Kidney (tissue), 14 donors: Measurements from ENCODE around the gene CATSPERE. TPM values are rescaled to one million over a fixed set of nuclear protein-coding genes. Genes with fewer than 3 reads are reported as not detected.

Experiments
- DNase-seq, 5 donors: peaks; one replicate each; pipeline ENCODE4 v3.0.0-alpha.2; 2013 to 2020
- FAIRE-seq: peaks from 2 replicates; lab custom pipeline; 2012; peaks lifted over from hg19 to GRCh38; lab: Jason Lieb, UNC
- H3K27ac ChIP-seq, 2 donors: one replicate each; pipeline ENCODE4 v1.7.0; 2013; ENCODE audit warnings: low read depth in 2 of 2, low read length in 2 of 2, inconsistent platforms in 1 of 2
- H3K27me3 ChIP-seq: one replicate; pipeline ENCODE4 v1.7.1; 2013; ENCODE audit warnings: low read length, inconsistent platforms; ENCODE audit not compliant: control insufficient read depth, insufficient read depth
- H3K36me3 ChIP-seq, 3 donors: one replicate each; pipeline versions ENCODE4 v1.7.0 to v1.7.1; 2013; ENCODE audit warnings: low read length in 3 of 3, control low read depth in 1 of 3, inconsistent platforms in 1 of 3; ENCODE audit not compliant: insufficient read depth in 3 of 3, control insufficient read depth in 2 of 3
- H3K4me1 ChIP-seq, 3 donors: one replicate each; pipeline versions ENCODE4 v1.7.0 to v1.7.1; 2013; ENCODE audit warnings: low read length in 3 of 3, inconsistent platforms in 1 of 3, low read depth in 1 of 3; ENCODE audit not compliant: control insufficient read depth in 2 of 3, insufficient read depth in 2 of 3
- H3K4me3 ChIP-seq, 3 donors: one replicate each; pipeline versions ENCODE4 v1.7.0 to v1.8.1; 2013; ENCODE audit warnings: low read length in 3 of 3, control low read depth in 1 of 3, inconsistent platforms in 1 of 3
- H3K9ac ChIP-seq, 3 donors: one replicate each; pipeline versions ENCODE4 v1.7.0 to v1.7.1; 2013; ENCODE audit warnings: low read length in 3 of 3, control low read depth in 1 of 3, inconsistent platforms in 1 of 3
- H3K9me3 ChIP-seq, 3 donors: one replicate each; pipeline versions ENCODE4 v1.7.0 to v1.7.1; 2013; ENCODE audit warnings: low read length in 3 of 3, control low read depth in 1 of 3, inconsistent platforms in 1 of 3; ENCODE audit not compliant: control insufficient read depth in 2 of 3, insufficient read depth in 1 of 3
- CTCF ChIP-seq: IDR thresholded peaks from 3 replicates; pipeline ENCODE4 v1.5.1; 2012; ENCODE audit warnings: mild to moderate bottlenecking, moderate library complexity, borderline replicate concordance; ENCODE audit not compliant: insufficient read depth; ENCODE audit errors: extremely low read depth
- intact Hi-C: fragments of 100-400 bp; cut with DNase I; formaldehyde crosslinking; loops from one replicate; pipeline ENCODE4 v1.11.1; 2022
- polyA plus RNA-seq: library from polyadenylated mRNA; stranded (reverse); fragments of 350-450 nt; fragmentation: Illumina TruSeq; extraction: RNeasy Lipid Tissue Mini Kit (QIAGEN cat#74804); gene quantifications from one replicate; pipeline ENCODE4 v1.2.3, GENCODE V29; 2014; ENCODE audit warnings: low read depth, low replicate concordance; ENCODE audit not compliant: insufficient read depth
- total RNA-seq: library from RNA; stranded (reverse); fragmentation: NEBNext Ultra II Directional; extraction: Animal tissue kit (Norgen Biotek cat#: 25700); gene quantifications from one replicate; pipeline ENCODE4 v1.2.1, GENCODE V29; 2021
- donor health status: control.
- donor health status: control.
- donor health status: control.
- donor health status: control.
- donor health status: control.
- donor health status: DM: yes; HTN: yes; CAD: no.
- donor health status: Normal renal cell carcinoma (clear cell type).

Gene CATSPERE
- total and polyA plus RNA-seq, 2 donors from 2014 or later, result 0.73 to 2.5 TPM

GRCh38 chr1:244545511-244545910 lies 84.4 kb downstream of the CATSPERE start:
- Histone ChIP-seq H3K36me3 (no peaks in the 10 kb centered on the region), H3K27ac (no peak overlapping the region), H3K27me3 (no peaks in the 10 kb centered on the region), H3K4me1 (no peaks in the 10 kb centered on the region), H3K9me3 (peaks cover 0 to 25% (median 5%) of the 10 kb centered on the region in 3 donors), H3K4me3 (no peak overlapping the region), H3K9ac (no peak overlapping the region)
- DNase-seq (no peak), FAIRE-seq (no peak)
- intact Hi-C loops, result no loop called here
- TF ChIP-seq CTCF, result no peak

GRCh38 chr1:244548558-244549115 lies 87.6 kb downstream of the CATSPERE start:
- no peak for FAIRE-seq

GRCh38 chr1:244552336-244552735 lies 91.3 kb downstream of the CATSPERE start:
- intact Hi-C loops, result no loop called here

More at GRCh38 chr1:244548558-244549115, 87.6 kb downstream of the CATSPERE start:
- H3K36me3 ChIP-seq, result no peaks in the 10 kb centered on the region
- H3K9me3 ChIP-seq, result peaks cover 0 to 25% (median 5%) of the 10 kb centered on the region in 3 donors
- H3K27ac ChIP-seq, result no peak overlapping the region
- H3K27me3 ChIP-seq, result no peaks in the 10 kb centered on the region
- intact Hi-C loops, result no loop called here
- no peak overlapping the region for H3K4me3 ChIP-seq
- H3K9ac ChIP-seq, result no peak overlapping the region
- no peaks in the 10 kb centered on the region for H3K4me1 ChIP-seq
- no peak for DNase-seq
- TF ChIP-seq CTCF, result no peak

More at GRCh38 chr1:244552336-244552735, 91.3 kb downstream of the CATSPERE start:
- no peak overlapping the region for H3K27ac ChIP-seq
- DNase-seq (no peak), FAIRE-seq (no peak)
- no peak overlapping the region for H3K4me3 ChIP-seq
- H3K27me3 ChIP-seq, result no peaks in the 10 kb centered on the region
- H3K36me3 ChIP-seq, result no peaks in the 10 kb centered on the region
- peaks cover 0 to 20% (median 0%) of the 10 kb centered on the region in 3 donors for H3K9me3 ChIP-seq
- no peak overlapping the region for H3K9ac ChIP-seq
- no peaks in the 10 kb centered on the region for H3K4me1 ChIP-seq
- TF ChIP-seq CTCF, result no peak
